ENCODE data around the gene TUBGCP2.

The TUBGCP2 gene, protein sequence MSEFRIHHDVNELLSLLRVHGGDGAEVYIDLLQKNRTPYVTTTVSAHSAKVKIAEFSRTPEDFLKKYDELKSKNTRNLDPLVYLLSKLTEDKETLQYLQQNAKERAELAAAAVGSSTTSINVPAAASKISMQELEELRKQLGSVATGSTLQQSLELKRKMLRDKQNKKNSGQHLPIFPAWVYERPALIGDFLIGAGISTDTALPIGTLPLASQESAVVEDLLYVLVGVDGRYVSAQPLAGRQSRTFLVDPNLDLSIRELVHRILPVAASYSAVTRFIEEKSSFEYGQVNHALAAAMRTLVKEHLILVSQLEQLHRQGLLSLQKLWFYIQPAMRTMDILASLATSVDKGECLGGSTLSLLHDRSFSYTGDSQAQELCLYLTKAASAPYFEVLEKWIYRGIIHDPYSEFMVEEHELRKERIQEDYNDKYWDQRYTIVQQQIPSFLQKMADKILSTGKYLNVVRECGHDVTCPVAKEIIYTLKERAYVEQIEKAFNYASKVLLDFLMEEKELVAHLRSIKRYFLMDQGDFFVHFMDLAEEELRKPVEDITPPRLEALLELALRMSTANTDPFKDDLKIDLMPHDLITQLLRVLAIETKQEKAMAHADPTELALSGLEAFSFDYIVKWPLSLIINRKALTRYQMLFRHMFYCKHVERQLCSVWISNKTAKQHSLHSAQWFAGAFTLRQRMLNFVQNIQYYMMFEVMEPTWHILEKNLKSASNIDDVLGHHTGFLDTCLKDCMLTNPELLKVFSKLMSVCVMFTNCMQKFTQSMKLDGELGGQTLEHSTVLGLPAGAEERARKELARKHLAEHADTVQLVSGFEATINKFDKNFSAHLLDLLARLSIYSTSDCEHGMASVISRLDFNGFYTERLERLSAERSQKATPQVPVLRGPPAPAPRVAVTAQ

DNA sequence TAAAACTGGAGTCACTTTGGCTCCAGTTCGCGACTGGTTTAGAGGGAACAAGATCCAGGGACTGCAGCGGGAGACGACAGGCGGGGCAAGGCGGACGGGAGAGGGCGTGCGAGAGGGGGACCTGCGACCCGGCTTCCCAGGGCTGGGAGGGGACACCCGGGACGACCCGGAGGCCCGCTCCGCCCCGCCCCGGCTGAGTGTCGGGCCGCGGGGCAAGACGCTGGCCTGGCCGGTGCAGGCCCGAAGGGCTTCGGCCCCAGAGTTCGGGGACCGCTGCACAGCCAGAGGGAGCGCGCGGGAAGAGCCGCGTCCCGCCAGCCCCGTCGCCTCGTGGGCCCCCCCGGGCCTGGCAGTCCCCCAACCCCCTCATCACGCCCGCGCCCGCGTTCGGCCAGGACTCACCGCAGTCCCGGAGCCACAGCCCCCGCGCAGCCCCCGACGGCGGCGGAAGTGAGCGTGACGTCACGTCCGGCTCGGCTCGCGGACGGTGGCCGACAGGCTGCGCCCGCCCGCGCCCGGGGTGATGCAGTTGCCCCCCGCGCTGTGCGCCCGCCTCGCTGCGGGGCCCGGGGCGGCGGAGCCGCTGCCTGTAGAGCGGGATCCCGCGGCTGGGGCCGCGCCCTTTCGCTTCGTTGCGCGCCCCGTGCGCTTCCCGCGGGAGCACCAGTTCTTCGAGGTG is at the start of gene TUBGCP2, which contains the start of gene ZNF511:
TSS of gene TUBGCP2 (minus strand) at position 452 of the 679 bp plus-strand sequence. CDS start 5,931 bp downstream, outside the sequence.
TSS of gene ZNF511 (plus strand) at position 494 of the 679 bp plus-strand sequence. CDS start at position 524, 30 bp downstream.
- DNase-seq (ENCODE audit: low read depth in 2 of 2), result peak; percentile 78 to 80

DNA sequence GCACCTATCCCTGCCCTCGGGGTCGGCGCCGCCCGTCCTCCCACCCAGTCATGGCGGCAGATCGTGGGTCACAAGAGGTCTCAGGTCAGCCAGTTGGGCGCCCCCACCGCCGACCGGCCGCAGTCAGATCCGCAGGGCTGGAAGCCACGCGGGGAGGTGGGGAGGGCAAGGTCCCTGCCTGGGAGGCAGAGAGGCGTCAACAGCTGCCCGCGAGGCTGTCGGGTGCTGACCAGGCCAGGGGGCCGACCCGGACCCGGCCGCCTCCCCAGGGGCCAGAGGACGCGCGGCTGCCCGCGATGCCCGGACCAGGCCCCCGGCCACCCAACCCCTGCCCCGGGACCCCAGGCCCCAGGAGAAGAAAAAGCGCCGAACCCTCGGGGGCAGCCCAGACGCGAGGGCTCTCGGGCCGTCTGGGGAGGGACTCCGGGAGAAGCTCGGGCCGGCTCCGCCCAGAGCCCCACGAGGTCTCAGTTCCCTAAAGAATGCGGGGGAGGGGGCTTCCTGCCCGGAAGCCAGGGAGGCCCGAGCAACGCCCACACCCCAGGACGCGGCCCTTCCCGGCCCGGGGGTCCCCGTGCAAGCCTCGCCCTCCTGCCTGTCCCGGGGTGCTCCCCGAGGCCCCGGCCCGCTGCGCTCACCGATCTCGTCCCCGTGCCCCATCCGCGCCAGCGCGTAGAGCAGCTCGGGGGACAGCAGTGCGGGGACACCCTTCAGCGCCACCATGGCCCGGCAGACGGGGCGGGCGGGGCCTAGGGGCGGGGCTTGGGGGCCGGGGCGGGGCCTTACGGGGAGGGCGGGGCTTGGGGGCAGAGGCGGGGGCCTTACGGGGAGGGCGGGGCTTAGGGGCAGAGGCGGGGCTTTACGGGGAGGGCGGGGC is 48.9 kb upstream of the TUBGCP2 start, which contains the start of gene FUOM:
TSS of gene FUOM (minus strand) at position 735 of the 877 bp plus-strand sequence. CDS start at position 723, 12 bp downstream.
- DNase-seq (ENCODE audit: low read depth in 2 of 2), result no peak

DNA sequence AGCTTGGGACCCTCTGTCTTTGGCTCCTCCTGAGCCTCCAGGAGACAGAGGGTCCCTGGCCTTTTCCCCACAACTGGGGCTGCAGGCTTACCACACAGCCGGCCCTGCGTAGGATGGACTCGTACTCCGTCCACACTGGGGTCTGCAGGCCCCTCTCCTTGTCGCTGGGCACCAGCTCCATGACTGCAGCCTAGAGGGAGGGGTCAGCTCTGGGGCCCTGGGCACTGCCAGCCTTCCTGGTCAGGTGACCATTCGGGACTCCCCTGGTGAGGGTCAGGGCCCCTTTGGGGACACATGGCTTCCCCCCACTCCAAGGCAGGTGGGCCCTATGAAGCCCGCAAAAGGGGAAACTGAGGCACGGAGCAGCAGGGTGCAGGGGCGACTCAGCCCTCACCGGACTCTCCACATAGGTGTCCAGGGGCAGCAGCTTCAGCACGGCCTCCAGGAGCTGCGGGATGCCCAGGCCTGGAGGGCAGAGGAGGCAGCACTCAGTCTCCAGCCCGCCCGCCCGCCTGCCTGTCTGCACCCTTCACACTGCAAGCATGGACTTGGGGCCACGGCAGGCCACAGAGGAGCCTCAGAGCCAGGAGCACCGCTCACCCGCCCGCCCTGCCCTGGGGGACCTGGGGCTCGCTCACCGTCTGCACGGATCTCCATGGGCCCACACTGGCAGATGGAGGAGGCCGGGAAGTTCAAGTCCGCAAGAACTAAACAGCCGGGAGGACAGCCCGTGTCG is 48.0 kb upstream of the TUBGCP2 start:
- no peak for DNase-seq (ENCODE audit: low read depth in 2 of 2)

DNA sequence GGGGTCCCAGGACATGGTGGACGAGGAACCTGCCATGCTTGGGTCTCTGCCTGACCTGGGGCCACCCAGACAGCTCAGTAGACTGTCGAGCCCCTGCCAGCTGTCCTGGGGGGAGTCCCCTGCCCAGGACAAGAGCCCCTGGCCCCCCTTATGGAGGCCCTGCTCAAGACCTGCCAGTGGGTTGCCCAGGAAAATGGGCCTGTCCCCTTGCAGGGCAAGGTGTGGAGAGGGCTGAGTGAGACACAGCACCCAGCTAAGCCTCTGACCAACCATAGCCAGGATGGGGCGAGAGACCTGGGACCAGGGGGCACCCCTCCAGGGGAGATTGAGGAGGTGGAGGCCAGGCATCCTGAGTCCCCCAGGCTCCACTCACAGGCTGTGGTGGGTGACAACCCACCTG is 47.3 kb upstream of the TUBGCP2 start:
- DNase-seq (ENCODE audit: low read depth in 2 of 2), result no peak

DNA sequence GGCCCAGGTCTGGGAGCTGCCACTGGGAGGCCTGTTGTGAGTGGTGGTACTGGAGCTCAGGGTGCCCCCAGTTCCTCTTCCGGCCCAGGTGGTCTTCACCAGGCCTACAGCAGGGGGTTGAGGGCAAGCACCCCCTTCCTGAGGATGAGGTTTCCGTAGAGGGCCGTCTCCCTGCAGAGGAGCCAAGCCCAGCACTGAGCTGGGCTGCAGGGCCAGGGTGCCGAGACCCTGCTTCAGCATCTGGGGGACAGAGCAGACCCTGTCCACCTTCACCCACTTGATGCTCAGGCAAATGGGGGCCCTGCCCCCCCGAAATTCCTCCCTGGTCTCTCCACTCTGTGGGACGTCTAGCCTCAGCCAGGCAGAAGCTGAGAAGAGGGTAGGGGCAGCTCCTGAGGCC is 46.6 kb upstream of the TUBGCP2 start:
- DNase-seq (ENCODE audit: low read depth in 2 of 2), result no peak

DNA sequence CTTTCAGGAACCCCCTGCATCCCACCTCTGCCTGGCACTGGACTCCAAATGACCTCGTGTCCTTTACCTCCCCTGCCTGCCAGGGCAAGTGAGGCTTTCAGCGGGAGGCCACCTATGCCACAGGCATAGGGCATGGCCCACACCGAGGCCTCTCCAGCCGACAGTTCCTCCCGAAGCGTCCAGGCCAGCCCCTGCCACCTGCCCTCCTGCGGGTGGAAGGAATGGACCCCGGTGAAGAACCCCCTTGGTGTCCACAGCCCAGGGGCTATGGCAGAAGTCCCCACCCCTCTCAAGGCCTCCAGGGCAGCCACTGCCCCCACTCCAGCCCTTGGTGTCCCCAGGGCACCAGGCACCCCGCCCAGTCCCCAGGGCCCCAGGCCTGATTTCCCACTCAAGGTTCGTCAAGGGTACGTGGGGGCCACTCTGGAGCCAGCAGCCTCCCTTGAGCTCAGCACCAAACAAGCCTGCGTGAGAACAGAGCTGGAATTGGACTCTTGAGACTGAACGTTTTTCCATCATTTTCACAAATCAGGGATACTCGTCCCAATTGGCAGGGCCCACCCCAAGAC is 46.1 kb upstream of the TUBGCP2 start:
- DNase-seq (ENCODE audit: low read depth in 2 of 2), result no peak

DNA sequence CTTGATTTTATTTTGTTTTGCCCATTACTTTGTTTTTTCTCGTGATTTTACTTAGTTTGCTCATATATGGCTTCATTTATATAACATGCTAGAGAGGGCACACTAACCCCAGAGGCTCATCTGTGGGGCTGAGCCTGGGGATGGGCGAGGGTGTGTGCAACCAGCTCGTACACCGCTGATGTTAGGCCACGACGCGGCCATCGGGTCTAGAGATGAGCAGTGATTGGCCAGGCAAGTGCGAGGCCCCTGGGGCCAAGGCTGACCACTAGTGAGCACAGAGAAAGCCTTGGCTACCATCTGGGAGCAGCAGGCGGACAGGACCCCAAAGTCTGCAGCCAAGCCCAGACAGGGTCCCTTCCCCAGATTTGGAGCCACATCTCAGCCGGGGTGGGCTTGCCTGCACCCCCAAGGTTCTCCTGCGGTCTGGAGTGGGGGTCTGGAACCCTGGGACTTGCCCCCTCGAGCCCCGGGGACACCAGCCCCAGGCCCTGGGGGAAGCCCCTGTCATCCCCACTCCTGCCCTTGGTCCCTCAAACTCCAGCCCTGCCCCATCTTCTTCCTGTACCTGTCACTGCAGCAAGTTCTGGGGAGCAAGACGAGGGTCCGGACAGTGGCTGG is 45.4 kb upstream of the TUBGCP2 start:
- DNase-seq (ENCODE audit: low read depth in 2 of 2), result no peak

DNA sequence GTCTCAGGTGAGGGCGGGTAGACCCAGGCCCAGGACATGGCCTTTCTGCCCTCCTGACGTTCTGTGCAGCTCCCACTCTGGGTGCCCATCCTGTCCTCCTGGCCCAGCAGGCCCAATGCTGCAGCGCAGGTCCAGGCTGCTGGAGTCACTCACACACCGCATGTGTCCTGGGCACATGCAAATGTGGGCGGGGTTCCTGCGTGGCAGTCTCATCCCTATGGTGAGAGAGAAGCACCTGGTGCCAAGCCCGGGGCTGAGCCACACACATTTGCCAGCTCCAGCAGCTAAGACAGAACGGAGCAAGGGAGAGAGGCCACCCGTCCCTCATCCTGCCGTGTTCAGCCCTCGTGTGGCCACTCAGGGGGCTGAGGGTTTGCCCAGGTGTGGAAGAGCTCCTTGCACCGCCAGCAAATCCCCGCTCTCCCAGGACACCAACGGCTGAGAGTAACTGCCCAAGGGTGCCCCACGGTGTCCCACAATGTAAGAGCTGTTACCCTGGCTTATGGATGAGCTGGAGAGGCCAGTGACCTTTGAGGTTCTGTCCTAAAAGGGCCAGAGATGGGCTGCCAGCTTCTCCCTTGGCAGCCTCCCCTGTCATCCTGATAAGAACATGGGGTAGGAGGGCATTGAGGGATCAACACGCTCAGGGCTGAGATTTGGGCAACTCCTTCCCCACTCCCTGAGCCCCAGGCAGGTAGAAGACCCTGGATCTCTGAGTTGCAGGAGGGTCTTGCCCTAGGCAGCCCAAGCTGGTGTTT is 44.7 kb upstream of the TUBGCP2 start:
- no peak for DNase-seq (ENCODE audit: low read depth in 2 of 2)

DNA sequence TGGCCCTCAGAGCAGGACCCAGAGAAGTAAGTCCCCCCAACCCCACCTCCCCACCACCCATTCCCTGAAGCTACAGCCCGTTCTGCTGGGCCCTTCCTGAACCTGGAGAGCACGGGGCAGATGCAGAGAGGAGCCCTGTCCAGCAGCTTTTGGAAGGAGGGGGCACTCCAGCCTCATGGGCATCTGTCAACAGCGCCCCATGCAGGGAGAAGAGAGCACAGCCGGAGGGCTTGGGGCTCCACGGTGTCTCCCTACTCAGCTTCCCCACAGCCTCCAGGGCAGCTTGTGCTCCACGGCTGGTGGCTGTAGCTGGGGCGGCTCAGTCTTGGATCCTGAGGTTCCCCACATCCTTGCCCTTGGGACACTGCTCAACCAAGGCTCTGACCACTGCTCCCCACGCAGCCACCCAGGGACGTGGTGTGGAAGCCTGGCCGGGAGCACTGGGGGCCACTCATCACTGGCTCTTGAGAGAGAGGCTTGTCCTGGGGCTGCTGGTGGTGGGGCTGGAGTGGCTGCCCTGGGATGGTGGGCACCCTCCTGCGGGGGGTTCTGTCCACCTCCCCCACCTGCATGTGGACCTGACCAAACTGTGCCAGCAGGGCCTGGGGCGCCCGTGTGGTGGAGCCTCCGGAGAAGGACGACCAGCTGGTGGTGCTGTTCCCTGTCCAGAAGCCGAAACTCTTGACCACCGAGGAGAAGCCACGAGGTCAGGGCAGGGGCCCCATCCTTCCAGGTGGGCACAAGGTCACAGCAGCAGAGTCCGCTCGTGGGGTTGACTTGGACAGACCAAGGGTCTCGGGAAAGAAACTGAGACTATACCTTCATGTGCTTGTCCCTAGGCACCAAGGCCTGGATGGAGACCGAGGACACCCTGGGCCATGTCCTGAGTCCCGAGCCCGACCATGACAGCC is 43.0 kb upstream of the TUBGCP2 start:
- no peak for DNase-seq (ENCODE audit: low read depth in 2 of 2)

DNA sequence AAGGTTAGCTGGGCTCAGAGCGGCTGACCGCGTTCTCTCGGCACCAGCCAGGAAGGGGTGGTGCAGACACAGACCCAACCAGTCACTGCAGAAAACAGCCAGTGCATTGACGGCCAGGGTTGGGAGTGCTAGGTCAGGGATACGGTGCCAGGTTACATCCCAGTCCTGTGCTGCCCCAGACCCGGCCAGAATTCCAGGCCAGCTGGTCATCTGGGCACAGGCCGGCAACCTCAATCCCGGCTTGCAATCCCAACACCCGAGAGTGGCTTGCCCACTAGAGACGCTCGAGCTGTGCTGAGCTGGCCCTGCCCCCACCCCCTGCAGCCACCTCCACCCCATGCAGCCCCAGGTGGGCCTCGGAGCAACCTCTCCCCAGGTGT is 42.3 kb upstream of the TUBGCP2 start:
- no peak for DNase-seq (ENCODE audit: low read depth in 2 of 2)

DNA sequence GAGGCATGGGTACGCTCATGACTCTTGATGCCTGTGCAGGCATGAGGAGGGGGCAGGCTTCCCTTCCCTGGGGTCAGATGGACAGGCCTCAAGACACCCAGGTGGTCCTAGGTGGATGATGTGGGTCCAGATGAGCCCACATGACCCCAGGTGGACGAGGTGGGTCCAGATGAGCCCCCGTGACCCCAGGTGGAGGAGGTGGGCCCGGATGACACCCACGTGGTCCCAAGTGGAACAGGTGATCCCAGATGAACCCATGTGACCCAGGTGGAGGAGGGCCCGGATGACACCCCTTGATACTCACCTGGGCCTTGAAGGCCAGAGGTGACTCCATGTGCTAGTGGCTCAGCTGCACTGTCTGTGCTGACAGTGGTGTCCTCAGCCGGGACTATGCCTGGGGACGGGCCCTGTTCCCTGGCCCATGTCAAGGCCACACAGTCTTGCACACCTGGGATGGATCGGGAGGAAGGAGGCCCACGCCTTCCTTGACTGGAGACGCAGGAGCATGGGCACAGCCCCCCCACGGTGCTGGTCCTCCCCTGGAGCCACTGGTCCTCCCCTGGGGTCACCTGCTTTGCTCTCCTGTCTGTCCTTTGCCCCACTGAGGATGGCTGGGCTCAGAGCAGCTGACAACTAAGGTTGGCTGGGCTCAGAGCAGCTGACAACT is 41.7 kb upstream of the TUBGCP2 start:
- DNase-seq (ENCODE audit: low read depth in 2 of 2), result no peak

DNA sequence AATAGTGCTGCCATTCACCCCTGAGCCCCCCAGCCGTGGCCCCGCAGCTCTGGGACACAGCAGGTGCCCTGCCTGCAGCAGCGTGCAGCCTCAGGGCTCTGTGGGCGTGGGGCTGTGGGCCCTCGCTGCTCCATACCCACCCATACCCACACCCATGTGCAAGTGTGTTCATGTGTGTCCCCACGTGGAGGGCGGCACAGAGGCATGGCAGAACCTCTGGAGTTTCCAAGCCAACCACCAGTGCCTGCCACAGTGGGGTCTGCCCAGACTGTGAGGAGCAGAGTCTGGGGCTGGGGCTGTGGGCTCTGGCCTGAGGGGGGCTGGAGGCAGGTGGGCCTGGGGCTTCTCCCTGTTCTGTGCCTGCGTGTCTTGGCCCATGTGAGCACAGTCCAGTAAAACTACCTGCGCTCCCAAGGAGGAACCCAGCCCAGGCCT is 40.9 kb upstream of the TUBGCP2 start:
- DNase-seq (ENCODE audit: low read depth in 2 of 2), result no peak

DNA sequence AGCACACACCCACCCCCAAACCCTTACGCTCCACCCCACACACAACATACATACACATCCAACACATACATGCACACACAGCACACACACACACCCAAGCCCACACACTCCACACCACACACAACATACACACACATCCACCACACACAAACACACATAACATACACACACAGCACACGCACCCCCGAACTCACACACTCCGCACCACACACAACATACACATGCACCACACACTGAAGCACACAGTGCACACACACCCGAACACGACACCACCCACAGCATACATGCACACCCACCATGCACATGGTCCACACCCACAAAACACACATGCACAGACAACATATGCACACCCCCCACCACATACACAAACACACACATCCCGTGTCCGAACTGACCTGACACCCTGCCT is 40.5 kb upstream of the TUBGCP2 start:
- DNase-seq (ENCODE audit: low read depth in 2 of 2), result no peak

DNA sequence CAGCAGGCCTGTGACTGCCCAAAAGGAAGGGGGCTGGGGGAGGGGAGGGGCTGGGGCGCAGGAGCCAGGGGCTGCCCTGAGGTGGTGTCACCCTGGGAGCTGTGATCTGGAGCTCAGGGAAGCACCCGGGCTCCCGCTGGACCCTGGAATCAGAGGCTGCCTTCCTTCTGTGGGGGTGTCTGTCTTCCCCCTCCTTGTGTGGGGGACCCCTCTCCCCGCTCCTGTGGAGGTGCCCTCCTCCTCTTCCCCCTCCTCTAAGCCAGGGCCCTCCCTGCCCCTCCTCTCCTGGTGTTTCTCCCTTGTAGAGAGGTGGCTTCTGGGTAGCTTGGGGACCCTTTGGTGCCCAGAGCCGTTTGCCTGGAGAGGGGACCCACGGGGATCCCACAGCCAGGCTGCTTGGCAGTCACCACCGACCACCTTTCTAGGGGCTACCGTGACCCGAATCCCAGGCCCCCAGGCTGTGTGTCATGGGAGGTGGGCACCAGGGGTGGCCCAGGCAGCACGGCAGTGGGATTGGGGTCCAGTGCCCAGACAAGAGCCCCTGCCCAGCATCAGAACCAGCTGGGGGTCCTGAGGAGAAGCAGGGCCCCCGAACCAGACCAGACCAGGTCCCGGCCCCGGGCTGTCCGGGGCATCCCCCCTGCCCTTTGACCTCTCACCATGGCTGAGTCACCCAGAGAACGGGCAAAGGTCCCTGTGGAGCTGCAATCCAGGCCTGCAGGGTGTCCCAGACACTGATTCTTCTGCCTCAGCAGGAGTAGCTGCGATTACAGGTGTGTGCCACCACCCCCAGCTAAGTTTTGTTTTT is 39.2 kb upstream of the TUBGCP2 start:
- DNase-seq (ENCODE audit: low read depth in 2 of 2), result no peak

DNA sequence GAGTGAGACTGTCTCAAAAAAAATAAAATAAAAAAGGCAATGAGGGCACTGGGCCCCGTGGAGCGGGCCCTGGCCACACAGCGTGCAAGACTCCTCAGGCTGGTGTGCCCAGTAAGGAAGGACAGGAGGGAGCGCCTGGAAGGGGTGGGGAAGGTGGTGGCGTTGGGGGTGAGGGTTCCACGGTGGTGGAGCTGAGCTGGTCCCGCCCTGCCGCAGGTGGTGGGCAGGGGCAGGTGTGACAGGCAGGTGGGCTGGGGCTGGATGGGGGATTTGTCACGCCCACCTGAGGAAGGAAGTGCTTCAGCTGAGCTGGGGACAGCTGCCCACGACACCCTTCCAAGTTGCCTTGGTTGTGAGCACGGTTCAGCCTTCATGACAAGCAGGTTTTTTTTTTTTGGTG is 37.7 kb upstream of the TUBGCP2 start:
- no peak for DNase-seq (ENCODE audit: low read depth in 2 of 2)

DNA sequence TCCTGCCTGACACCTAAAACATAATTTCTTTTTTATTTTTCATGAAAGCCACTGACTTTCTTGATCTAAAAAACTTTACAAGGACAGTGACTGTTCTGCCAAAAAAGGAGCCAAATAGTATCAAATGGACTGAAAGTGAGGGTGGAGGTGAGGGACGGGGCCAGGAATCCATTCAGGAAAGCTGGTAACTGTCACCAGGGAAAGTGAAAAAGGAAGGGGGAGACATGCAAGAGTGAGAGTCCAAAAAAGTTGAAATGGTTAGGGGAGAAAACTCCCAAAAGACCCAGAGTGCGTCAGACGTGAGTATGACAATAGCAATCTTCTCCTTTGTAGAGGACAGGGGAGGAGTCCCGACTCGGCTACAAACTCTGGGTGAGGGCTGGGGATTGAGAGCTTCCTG is 35.6 kb upstream of the TUBGCP2 start:
- DNase-seq (ENCODE audit: low read depth in 2 of 2), result no peak
